ENCODE data around the gene CCM2.
"Not testable (repeated sequence)": the region's sequence is repeated elsewhere in the genome, so short reads cannot be mapped to it uniquely, and the experiment has no call there.

CCM2 gene

DNA sequence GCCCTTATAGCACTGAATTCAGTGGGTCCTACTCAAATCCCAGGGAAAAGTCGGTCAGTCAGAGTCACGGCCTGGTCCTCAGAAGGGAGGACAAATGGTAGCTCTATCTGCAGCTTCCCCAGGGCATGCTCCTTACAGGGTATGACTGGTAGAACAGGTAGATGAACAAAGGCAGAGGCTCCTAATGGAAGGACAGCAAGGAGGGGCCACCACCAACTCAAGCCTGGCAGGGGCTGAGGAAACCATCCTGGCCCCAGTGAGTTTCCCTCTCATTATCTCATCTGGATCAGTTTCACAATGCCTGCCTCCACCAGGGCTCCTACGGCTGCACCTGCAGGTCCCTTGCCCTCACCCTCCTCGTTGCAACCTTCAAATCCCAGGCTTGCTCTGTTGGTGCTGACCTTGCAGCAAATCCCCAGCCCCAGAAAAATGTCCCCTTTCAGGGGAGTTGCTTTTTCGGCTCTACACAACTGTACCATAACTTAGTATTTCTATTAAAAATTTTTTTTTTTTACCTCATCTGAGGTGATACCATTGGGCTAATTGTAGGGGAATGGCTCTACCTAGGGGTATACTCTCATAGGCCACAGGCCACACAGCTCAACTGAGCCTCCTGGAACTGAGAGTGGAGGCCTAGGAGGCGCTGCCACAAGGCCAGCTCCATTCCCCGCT lies 18.8 kb upstream of the CCM2 start:
- no peak for DNase-seq (ENCODE audit: low read depth, low spot score)

GRCh38 chr7:44982535-44982923 lies 17.5 kb upstream of the CCM2 start:
- no peak for DNase-seq (ENCODE audit: low read depth, low spot score)

DNA sequence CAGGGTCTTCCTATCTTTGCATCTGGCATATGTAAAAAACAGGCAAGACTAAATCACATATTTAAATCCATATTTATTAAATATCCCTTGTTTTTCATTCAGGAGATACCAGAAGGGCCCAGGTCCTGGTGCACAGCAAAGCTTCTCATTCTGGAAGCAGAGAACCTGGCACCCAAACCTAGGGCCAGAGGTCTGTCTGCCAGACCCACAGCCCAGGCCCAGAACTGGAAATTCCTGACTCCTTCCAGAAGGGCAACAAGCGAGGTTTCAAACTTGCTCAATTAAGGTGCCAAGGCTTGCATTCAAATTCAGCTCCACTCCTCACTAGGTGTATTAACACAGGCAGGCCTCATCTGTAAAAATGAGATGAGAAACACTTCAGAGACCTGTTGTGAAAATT lies 17.0 kb upstream of the CCM2 start:
- no peak for DNase-seq (ENCODE audit: low read depth, low spot score)

GRCh38 chr7:44983742-44984477 lies 16.1 kb upstream of the CCM2 start:
- DNase-seq (ENCODE audit: low read depth, low spot score), result no peak

DNA sequence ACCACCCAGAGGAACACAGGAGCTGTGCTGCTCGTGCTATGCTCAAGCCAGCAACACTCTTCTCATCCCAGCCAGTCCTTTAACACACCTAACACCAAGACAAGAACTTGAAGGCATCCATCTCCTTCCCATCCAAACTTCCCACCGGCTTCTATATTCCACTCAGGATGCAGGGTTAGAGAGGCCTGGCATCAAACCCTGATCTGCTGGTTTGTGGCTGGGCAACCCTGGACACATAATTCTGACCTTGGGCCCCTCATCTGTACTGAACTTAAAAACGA lies 15.6 kb upstream of the CCM2 start:
- DNase-seq (ENCODE audit: low read depth, low spot score), result no peak

DNA sequence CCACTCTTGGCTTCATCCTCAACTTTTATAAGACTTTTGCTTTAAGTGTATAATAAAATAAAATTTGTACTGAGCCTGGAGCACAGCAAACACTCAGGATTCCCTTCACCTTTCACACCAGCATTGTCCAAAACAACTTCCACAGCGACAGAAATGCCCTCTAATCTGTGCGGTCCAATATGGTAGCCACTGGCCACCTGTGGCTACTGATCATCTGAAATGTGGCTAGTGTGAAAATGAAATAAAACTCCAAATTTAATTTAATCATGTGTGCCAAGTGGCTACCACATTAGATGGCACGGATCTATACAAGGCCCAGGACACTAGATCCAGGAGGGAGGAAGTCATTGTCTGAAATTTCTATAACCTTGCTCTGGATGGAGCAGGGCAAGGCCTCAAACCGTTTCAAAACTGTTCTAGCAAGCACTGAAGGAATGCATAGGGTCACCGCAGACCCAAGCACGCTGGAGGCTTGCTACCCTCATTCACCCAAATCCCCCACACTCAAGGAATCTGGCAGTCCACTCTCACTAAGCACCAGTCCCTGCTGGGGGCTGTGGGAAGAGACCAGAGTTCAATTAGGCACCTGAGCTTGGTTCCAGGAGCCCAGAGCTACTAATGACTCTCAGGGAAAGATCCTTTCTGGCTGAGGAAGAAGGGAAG lies 14.8 kb upstream of the CCM2 start:
- DNase-seq (ENCODE audit: low read depth, low spot score), result no peak

DNA sequence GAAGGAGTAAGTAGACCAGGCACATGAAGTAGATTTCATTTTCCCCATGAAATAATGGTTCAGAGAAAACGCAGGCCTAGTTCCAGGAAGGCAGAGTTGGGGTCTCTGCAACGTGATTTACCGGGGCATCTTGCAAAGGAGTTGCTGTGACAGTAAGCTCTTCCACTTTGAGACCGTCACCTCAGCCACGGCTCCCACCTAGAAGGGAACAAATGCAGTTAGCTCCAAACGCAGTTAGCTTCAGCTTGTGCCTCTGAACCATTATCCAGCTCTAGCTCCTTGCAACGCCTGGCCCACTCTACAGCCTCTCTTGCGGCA lies 14.1 kb upstream of the CCM2 start:
- DNase-seq (ENCODE audit: low read depth, low spot score), result no peak

DNA sequence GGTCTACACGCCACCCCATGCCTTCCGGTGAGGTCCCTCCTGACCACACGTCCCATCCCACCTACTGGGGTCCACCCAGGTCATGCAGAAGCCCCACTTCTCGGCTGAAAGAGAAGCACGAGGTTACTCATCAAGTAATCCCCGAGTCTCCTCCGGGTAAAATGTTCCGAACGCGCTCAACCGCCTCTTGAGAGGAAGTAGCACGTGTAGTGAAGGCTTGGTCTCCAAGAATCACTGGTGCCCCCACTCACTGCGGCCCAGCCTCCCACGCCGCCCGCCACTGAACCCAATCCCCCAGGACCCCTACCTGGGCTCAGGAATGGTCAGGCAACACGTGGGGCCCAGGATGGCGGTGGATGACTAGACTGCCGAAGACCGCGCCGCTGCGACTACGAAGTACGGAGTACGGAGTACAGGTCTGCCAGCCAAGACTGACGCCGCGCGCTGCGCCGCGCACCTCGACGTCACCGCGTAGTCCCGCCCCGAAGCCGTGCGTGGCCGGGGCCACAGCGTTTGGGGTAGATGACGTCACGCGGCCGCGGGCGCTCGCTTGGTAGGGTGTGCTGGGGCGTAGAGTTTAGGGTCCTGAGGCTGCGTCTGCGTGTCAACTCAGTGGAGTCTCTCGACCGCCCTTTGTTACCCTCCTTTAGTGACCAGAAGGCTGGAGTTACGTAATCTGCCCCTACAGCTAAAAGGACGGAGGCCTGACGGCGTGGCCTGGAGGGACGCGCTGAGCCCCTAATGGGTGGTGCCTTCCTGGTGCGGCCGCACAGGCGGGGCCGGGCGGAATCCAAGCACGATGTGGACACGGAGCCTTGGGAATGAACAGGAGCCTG lies 13.6 kb upstream of the CCM2 start:
- DNase-seq (ENCODE audit: low read depth, low spot score), result peak; percentile 73

DNA sequence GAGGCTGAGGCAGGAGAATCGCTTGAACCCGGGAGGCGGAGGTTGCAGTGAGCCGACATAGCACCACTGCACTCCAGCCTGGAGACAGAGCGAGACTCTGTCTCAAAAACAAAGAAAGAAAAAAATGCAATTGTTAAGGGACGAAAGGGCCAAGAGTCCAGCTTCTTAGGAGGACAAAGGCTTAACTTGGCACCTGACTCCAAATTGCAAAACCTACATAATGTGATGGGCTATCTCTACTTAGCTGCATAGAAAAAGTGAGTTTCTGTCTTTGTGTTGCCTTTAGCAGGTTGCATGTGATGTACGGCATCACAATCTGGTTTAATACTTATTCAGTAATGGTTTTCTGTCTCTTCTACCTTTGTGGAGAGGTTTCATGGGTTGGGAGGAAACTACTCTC lies 12.5 kb upstream of the CCM2 start:
- DNase-seq (ENCODE audit: low read depth, low spot score), result no peak

GRCh38 chr7:44987996-44988395 lies 12.0 kb upstream of the CCM2 start:
- no peak for DNase-seq (ENCODE audit: low read depth, low spot score)

GRCh38 chr7:44988701-44989100 lies 11.3 kb upstream of the CCM2 start:
- DNase-seq (ENCODE audit: low read depth, low spot score), result no peak

DNA sequence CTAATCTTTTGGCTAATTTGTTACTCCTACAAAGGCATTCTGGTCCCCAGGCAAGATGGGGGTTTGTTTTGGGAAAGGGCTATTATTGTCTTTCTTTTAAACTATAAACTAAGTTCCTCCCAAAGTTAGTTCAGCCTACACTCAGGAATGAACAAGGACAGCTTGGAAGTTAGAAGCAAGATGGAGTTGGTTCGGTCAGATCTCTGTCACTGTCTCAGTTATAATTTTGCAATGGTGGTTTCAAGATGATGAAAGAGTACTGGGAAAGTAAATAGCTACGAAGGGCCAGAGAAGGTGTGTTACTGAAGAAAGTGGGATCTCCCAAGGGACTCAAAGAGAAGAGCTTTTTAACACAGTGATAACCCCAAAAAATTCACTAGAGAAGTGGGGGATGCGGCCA lies 10.9 kb upstream of the CCM2 start:
- no peak for DNase-seq (ENCODE audit: low read depth, low spot score)

GRCh38 chr7:44990109-44991023 lies 9.6 kb upstream of the CCM2 start:
- no peak for DNase-seq (ENCODE audit: low read depth, low spot score)

DNA sequence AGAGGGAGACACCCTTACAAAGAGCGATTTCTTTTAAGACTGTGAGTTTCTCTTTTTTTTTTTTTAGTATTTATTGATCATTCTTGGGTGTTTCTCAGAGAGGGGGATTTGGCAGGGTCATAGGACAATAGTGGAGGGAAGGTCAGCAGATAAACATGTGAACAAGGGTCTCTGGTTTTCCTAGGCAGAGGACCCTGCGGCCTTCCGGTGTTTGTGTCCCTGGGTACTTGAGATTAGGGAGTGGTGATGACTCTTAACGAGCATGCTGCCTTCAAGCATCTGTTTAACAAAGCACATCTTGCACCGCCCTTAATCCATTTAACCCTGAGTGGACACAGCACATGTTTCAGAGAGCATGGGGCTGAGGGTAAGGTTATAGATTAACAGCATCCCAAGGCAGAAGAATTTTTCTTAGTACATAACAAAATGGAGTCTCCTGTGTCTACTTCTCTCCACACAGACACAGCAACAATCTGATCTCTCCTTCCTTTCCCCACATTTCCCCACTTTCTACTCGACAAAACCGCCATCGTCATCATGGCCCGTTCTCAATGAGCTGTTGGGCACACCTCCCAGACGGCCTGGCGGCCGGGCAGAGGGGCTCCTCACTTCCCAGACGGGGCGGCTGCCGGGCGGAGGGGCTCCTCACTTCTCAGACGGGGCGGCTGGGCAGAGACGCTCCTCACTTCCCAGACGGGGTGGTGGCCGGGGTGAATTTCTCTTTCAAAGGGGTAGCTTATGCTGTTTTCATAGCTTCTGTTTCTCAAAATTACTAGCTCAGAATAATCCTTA lies 7.8 kb upstream of the CCM2 start:
- not testable (repeated sequence) for DNase-seq (ENCODE audit: low read depth, low spot score)

- no peak for DNase-seq (ENCODE audit: low read depth, low spot score)
These were observed 5.0 kb upstream of the CCM2 start for GRCh38 chr7:44994877-44995554.

DNA sequence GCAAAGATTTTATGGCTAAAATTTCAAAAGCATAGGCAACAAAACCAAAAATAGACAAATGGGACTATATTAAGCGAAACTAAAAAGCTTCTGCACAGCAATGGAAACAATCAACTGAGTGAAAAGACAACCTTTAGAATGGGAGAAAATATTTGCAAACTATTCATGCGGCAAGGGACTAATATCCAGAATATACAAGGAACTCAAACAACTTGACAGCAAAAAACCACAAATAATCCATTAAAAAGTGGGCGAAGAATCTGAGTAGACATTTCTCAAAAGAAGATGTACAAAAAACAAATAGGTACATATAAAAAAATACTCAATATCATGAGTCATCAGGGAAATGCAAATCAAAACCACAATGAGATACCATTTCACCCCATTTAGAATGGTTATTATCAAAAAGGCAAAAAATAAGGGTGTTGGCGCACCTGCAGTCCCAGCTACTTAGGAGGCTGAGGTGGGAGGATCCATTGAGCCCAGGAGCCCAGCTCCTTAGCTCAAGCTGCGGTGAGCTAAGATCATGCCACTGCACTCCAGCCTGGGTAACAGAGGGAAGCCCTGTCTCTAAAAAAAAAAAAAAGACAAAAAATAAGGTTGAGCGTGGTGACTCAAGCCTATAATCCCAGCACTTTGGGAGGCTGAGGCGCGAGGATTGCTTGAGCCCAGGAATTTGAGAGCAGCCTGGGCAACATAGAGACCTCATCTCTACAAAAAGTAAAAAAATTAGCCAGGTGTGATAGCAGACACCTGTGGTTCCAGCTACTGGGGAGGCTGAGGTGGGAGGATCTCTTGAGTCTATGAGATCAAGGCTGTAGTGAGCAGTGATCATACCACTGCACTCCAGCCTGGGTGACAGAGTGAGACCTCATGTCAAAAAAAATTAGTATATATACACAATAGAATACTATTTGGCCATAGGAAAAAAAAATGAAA lies 4.2 kb upstream of the CCM2 start:
- DNase-seq (ENCODE audit: low read depth, low spot score), result no peak

- no peak for DNase-seq (ENCODE audit: low read depth, low spot score)
These were observed 1.7 kb upstream of the CCM2 start for GRCh38 chr7:44998153-44998871.
